Ishikawa (cell line): ENCODE results near the gene DUXA.

ENCODE experiments used
- CEBPB ChIP-seq: IDR thresholded peaks from 2 replicates; pipeline ENCODE4 v1.6.1; 2012
- CREB1 ChIP-seq: IDR thresholded peaks from 2 replicates; pipeline ENCODE4 v1.6.1; 2012; ENCODE audit warnings: low read depth
- EGR1 ChIP-seq: IDR thresholded peaks from 2 replicates; pipeline ENCODE4 v1.6.1; 2012
- EP300 ChIP-seq: IDR thresholded peaks from 2 replicates; pipeline ENCODE4 v1.6.1; 2012; ENCODE audit warnings: borderline replicate concordance
- NFIC ChIP-seq: IDR thresholded peaks from 2 replicates; pipeline ENCODE4 v1.6.1; 2012
- RAD21 ChIP-seq: IDR thresholded peaks from 2 replicates; pipeline ENCODE4 v1.6.1; 2012; ENCODE audit warnings: low read depth
- TAF1 ChIP-seq: IDR thresholded peaks from 2 replicates; pipeline ENCODE4 v1.6.1; 2012; ENCODE audit warnings: low read depth, mild to moderate bottlenecking
- TEAD4 ChIP-seq: IDR thresholded peaks from 2 replicates; pipeline ENCODE4 v1.6.1; 2012
- YY1 ChIP-seq: IDR thresholded peaks from 2 replicates; pipeline ENCODE4 v1.6.1; 2012; ENCODE audit warnings: low read depth
- TF ChIP-seq, protein P1 (sequence below): IDR thresholded peaks from 2 replicates; pipeline ENCODE4 v1.6.1; 2012
- TF ChIP-seq, protein P2 (sequence below): IDR thresholded peaks from 2 replicates; pipeline ENCODE4 v1.6.1; 2012; ENCODE audit warnings: low read depth, mild to moderate bottlenecking
- TF ChIP-seq, protein P3 (sequence below): IDR thresholded peaks from 2 replicates; pipeline ENCODE4 v1.6.1; 2012

DNA sequence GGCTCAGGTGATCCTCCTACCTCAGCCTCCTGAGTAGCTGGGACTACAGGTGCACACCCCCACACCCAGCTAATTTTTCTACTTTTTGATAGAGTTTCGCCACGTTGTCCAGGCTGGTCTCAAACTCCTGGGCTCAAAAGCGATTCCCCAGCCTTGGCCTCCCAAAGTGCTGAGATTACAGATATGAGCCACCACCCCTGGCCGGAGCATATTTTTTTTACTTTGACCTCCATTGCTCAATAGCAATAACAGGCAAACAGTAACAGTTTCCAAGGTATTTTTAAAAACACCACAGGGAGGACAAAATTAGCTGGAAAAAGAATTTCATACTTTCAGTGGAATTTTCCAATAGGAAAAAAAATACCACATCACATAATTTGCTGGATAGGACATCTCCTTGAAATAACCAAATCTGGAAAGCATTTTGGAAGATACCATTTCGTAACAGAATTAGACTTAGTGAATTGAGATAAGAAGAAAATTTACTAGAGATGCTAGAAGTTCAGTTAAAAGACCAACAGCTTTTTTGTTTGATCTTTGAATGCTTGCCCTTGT is 5.2 kb downstream of the DUXA start:
- TF ChIP-seq, protein P1, sequence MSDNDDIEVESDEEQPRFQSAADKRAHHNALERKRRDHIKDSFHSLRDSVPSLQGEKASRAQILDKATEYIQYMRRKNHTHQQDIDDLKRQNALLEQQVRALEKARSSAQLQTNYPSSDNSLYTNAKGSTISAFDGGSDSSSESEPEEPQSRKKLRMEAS = no peak
- TF ChIP-seq YY1 (no peak), CEBPB (no peak), RAD21 (no peak), NFIC (no peak), EGR1 (no peak), EP300 (no peak), CREB1 (no peak), TEAD4 (no peak), TAF1 (no peak)
- TF ChIP-seq, protein P2, sequence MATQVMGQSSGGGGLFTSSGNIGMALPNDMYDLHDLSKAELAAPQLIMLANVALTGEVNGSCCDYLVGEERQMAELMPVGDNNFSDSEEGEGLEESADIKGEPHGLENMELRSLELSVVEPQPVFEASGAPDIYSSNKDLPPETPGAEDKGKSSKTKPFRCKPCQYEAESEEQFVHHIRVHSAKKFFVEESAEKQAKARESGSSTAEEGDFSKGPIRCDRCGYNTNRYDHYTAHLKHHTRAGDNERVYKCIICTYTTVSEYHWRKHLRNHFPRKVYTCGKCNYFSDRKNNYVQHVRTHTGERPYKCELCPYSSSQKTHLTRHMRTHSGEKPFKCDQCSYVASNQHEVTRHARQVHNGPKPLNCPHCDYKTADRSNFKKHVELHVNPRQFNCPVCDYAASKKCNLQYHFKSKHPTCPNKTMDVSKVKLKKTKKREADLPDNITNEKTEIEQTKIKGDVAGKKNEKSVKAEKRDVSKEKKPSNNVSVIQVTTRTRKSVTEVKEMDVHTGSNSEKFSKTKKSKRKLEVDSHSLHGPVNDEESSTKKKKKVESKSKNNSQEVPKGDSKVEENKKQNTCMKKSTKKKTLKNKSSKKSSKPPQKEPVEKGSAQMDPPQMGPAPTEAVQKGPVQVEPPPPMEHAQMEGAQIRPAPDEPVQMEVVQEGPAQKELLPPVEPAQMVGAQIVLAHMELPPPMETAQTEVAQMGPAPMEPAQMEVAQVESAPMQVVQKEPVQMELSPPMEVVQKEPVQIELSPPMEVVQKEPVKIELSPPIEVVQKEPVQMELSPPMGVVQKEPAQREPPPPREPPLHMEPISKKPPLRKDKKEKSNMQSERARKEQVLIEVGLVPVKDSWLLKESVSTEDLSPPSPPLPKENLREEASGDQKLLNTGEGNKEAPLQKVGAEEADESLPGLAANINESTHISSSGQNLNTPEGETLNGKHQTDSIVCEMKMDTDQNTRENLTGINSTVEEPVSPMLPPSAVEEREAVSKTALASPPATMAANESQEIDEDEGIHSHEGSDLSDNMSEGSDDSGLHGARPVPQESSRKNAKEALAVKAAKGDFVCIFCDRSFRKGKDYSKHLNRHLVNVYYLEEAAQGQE = no peak
- TF ChIP-seq, protein P3, sequence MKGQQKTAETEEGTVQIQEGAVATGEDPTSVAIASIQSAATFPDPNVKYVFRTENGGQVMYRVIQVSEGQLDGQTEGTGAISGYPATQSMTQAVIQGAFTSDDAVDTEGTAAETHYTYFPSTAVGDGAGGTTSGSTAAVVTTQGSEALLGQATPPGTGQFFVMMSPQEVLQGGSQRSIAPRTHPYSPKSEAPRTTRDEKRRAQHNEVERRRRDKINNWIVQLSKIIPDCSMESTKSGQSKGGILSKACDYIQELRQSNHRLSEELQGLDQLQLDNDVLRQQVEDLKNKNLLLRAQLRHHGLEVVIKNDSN = no peak
